Transverse colon (tissue), 3 donors: Measurements from ENCODE around the gene NUB1.

Experiments used
- EP300 ChIP-seq: sonication (generic); formaldehyde crosslinking; IDR thresholded peaks from one replicate; pipeline ENCODE4 v1.6.1; 2017; ENCODE audit warnings: antibody characterized with exemption, low read depth
- POLR2AphosphoS5 ChIP-seq, 3 donors: sonication (generic); formaldehyde crosslinking; IDR thresholded peaks; one replicate each; pipeline ENCODE4 v1.6.1; 2016; ENCODE audit warnings: antibody characterized with exemption in 3 of 3

DNA sequence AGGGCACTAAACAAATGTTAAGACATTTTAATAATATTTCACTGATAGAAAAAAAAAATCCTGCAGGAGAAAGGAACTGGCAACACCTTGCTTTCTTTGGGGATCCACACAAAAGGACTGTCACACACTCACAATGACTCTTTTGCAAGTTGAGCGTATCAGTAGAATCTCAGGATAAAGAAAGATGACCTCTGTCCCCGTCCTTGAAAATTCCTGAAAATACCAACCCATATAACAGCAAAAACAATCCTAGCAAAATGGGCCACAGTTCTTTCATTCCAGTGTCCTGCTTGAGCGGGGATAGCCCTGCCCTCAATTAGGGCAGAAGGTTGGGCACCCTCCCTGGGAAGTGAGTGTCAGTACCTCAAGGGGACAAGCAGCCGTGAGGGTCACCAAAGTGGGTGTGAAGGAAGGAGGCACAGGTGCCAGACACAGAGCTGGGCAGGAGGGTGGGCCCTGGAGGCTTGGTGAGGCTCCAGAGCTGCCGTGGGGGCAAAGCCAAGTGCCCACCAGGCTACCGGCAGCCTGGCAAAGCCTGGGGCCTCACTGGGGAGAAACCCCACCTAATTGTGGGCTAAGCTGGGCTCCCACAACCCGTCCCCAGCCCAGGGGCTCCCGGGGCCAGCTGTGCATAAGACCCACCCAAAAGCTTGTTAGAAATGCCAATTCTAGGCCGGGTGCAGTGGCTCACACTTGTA lies 65.4 kb downstream of the NUB1 start:
- TF ChIP-seq POLR2AphosphoS5 (IDR thresholded peaks at IDR 0.05) (no peak), EP300 (no peak)
